ENCODE data around the gene CPA5.

DNA sequence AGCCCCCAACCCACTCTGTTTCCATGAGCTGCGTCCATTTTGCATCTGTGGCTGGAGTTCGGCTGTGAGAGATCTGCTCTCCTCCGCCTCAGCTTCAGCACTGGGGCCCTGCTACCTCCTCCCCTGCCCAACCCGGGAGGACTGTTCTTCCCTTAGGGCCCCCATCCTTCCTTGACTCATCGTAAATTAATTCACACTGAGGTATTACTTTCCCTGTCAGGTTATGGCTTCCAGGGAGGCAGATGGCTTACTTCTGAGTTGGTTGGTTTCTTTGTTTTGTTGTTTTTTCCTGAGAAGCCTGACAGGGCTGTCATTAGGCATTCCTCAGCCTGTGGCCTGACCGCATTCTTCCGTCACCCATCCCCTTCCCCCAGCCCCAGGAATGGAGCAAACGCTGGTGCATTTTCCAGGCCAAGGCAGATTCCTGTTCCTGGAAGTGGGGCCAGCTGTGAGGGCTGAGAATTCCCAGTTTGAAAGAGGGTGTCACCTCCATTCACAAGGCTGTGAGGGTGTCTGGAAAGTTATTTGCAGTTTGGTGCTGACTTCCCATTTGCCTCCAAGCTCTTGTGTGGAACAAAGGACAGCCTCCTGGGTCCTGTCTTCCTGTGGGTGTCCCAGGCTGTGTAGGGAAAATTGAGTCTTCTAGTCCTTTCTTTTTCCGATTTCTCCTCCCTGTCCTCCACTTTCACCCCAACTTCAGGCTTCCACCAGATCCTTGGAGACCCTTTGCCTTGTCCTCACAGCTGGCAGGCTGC, 11.7 kb downstream of the CPA5 start:
- TF ChIP-seq, protein P1, sequence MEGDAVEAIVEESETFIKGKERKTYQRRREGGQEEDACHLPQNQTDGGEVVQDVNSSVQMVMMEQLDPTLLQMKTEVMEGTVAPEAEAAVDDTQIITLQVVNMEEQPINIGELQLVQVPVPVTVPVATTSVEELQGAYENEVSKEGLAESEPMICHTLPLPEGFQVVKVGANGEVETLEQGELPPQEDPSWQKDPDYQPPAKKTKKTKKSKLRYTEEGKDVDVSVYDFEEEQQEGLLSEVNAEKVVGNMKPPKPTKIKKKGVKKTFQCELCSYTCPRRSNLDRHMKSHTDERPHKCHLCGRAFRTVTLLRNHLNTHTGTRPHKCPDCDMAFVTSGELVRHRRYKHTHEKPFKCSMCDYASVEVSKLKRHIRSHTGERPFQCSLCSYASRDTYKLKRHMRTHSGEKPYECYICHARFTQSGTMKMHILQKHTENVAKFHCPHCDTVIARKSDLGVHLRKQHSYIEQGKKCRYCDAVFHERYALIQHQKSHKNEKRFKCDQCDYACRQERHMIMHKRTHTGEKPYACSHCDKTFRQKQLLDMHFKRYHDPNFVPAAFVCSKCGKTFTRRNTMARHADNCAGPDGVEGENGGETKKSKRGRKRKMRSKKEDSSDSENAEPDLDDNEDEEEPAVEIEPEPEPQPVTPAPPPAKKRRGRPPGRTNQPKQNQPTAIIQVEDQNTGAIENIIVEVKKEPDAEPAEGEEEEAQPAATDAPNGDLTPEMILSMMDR (conservative IDR thresholded peaks at IDR 0.05; ENCODE audit: low read length): no peak
- TF ChIP-seq EZH2phosphoT487 (IDR thresholded peaks at IDR 0.05; ENCODE audit: borderline replicate concordance, low read depth, low read length): no peak

Measured in OCI-LY7 (cell line).